Hepatocyte (in vitro differentiated cells): ENCODE measurements around the gene MAD2L2. TPM values are rescaled to one million over a fixed set of nuclear protein-coding genes. Genes with fewer than 3 reads are reported as not detected.

Experiments
- DNase-seq: peaks from one replicate; pipeline ENCODE4 v3.0.0-alpha.2; 2016; ENCODE audit warnings: low spot score
- H2AFZ ChIP-seq: fragments of 200-600 bp; sonication (generic); 2 replicates; pipeline ENCODE4 v1.6.0; 2016; ENCODE audit warnings: antibody characterized with exemption, mild to moderate bottlenecking
- H3K27ac ChIP-seq: fragments of 200-600 bp; sonication (generic); 2 replicates; pipeline ENCODE4 v1.5.1; 2016; ENCODE audit warnings: mild to moderate bottlenecking
- H3K27me3 ChIP-seq: fragments of 200-600 bp; sonication (generic); 2 replicates; pipeline ENCODE4 v1.6.1; 2016
- H3K36me3 ChIP-seq: fragments of 200-600 bp; sonication (generic); replicated peaks from 2 replicates; pipeline ENCODE4 v1.5.1; 2016; ENCODE audit warnings: low read depth; ENCODE audit not compliant: insufficient read depth
- H3K4me1 ChIP-seq: fragments of 200-600 bp; sonication (generic); 2 replicates; pipeline ENCODE4 v1.5.1; 2016; ENCODE audit warnings: mild to moderate bottlenecking, moderate library complexity; ENCODE audit not compliant: insufficient read depth
- H3K4me2 ChIP-seq: fragments of 200-600 bp; sonication (generic); 2 replicates; pipeline ENCODE4 v1.6.0; 2016
- H3K4me3 ChIP-seq: fragments of 200-600 bp; sonication (generic); 2 replicates; pipeline ENCODE4 v1.5.1; 2016; ENCODE audit warnings: mild to moderate bottlenecking
- H3K79me2 ChIP-seq: fragments of 200-600 bp; sonication (generic); 2 replicates; pipeline ENCODE4 v1.6.0; 2017; ENCODE audit warnings: mild to moderate bottlenecking
- H3K9me2 ChIP-seq: fragments of 200-600 bp; sonication (generic); replicated peaks from 2 replicates; pipeline ENCODE4 v1.6.0; 2017; ENCODE audit warnings: mild to moderate bottlenecking; ENCODE audit not compliant: insufficient read depth
- H3K9me3 ChIP-seq: fragments of 200-600 bp; sonication (generic); 2 replicates; pipeline ENCODE4 v1.5.1; 2016; ENCODE audit warnings: low read depth, mild to moderate bottlenecking
- H4K20me1 ChIP-seq: fragments of 200-600 bp; sonication (generic); 2 replicates; pipeline ENCODE4 v1.6.0; 2016; ENCODE audit warnings: mild to moderate bottlenecking; ENCODE audit not compliant: insufficient read depth, poor library complexity, severe bottlenecking
- EZH2 ChIP-seq: fragments of 200-600 bp; sonication (generic); IDR thresholded peaks from 2 replicates; pipeline ENCODE4 v1.6.1; 2016; ENCODE audit warnings: antibody characterized with exemption, mild to moderate bottlenecking, borderline replicate concordance
- EZH2phosphoT487 ChIP-seq: fragments of 200-600 bp; sonication (generic); IDR thresholded peaks from one replicate; pipeline ENCODE4 v1.6.1; 2018; ENCODE audit warnings: antibody characterized with exemption, mild to moderate bottlenecking, low read depth, moderate library complexity; ENCODE audit not compliant: unreplicated experiment, severe bottlenecking
- WGBS: methylation state at CpG from one replicate; pipeline ENCODE4 v1.1.6; 2016; ENCODE audit warnings: low lambda C conversion rate; ENCODE audit errors: missing lambda C conversion rate; 5-methylcytosine and 5-hydroxymethylcytosine counted together
- polyA plus RNA-seq: library from polyadenylated mRNA; unstranded; fragments of >200 nt; fragmentation: Nextera tagmentation; extraction: Ambion mirVana; gene quantifications from 2 replicates; pipeline ENCODE4 v1.2.1, GENCODE V29; 2016
- total RNA-seq: library from RNA; depleted of rRNA; stranded (reverse); fragments of >200 nt; gene quantifications from 2 replicates; pipeline ENCODE4 v1.2.3, GENCODE V29; 2014
- TF ChIP-seq, protein P1 (sequence below): fragments of 200-600 bp; sonication (generic); IDR thresholded peaks from 2 replicates; pipeline ENCODE4 v1.5.1; 2016; ENCODE audit warnings: antibody characterized with exemption, mild to moderate bottlenecking; ENCODE audit not compliant: poor library complexity

Gene MAD2L2
- total and polyA plus RNA-seq, 2 experiments from 2014 or later: 40.6 to 63.2 TPM

DNA sequence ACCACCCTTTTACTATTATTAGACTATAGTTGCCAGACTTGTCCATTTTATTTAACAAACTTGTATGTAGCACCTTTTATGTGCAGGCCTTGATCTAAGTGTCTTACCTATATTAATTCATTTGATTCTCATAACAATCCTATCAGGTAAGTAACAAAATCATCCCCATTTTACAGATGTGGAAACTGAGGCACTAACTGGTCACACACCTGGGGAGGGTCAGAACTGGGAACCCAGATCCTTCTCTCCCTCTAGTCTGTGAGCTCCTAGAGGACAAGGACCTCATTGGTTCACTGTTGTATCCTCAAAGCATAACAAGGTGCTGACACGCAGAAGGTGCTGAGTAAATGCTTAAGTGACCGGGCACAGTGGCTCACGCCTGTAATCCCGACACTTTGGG lies 41.6 kb downstream of the MAD2L2 start:
- H3K27me3 ChIP-seq: no peaks in the 10 kb centered on the region
- no peaks in the 10 kb centered on the region for H3K9me2 ChIP-seq
- no peaks in the 10 kb centered on the region for H3K79me2 ChIP-seq
- H4K20me1 ChIP-seq: no peaks in the 10 kb centered on the region
- H3K4me3 ChIP-seq: no peak overlapping the region
- TF ChIP-seq, protein P1, sequence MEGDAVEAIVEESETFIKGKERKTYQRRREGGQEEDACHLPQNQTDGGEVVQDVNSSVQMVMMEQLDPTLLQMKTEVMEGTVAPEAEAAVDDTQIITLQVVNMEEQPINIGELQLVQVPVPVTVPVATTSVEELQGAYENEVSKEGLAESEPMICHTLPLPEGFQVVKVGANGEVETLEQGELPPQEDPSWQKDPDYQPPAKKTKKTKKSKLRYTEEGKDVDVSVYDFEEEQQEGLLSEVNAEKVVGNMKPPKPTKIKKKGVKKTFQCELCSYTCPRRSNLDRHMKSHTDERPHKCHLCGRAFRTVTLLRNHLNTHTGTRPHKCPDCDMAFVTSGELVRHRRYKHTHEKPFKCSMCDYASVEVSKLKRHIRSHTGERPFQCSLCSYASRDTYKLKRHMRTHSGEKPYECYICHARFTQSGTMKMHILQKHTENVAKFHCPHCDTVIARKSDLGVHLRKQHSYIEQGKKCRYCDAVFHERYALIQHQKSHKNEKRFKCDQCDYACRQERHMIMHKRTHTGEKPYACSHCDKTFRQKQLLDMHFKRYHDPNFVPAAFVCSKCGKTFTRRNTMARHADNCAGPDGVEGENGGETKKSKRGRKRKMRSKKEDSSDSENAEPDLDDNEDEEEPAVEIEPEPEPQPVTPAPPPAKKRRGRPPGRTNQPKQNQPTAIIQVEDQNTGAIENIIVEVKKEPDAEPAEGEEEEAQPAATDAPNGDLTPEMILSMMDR: no peak
- TF ChIP-seq EZH2phosphoT487 (no peak), EZH2 (no peak)
- no peak overlapping the region for H3K27ac ChIP-seq
- H3K4me2 ChIP-seq: no peak overlapping the region
- H3K36me3 ChIP-seq: no peaks in the 10 kb centered on the region
- WGBS: 85% methylated on average over 4 of the region's 4 CpGs
- H2AFZ ChIP-seq: no peak overlapping the region
- no peaks in the 10 kb centered on the region for H3K9me3 ChIP-seq
- DNase-seq: no peak
- no peaks in the 10 kb centered on the region for H3K4me1 ChIP-seq

- Histone ChIP-seq H3K27me3 (no peaks in the 10 kb centered on the region), H3K4me2 (no peak overlapping the region), H3K9me3 (no peaks in the 10 kb centered on the region), H4K20me1 (no peaks in the 10 kb centered on the region), H3K4me1 (no peaks in the 10 kb centered on the region), H3K79me2 (no peaks in the 10 kb centered on the region), H3K27ac (no peak overlapping the region), H3K9me2 (no peaks in the 10 kb centered on the region), H3K4me3 (no peak overlapping the region), H2AFZ (no peak overlapping the region), H3K36me3 (no peaks in the 10 kb centered on the region)
- no peak for DNase-seq
- TF ChIP-seq EZH2 (no peak), EZH2phosphoT487 (no peak)
- TF ChIP-seq, protein P1: no peak
- WGBS: 55% methylated on average over 5 of the region's 5 CpGs
These were observed 42.8 kb downstream of the MAD2L2 start for GRCh38 chr1:11638121-11638520.

GRCh38 chr1:11634365-11635192 lies 46.4 kb downstream of the MAD2L2 start:
- Histone ChIP-seq H2AFZ (no peak overlapping the region), H3K4me2 (no peak overlapping the region), H3K36me3 (no peaks in the 10 kb centered on the region), H3K79me2 (no peaks in the 10 kb centered on the region), H3K4me3 (no peak overlapping the region), H3K9me2 (no peaks in the 10 kb centered on the region), H3K4me1 (no peaks in the 10 kb centered on the region), H3K27me3 (no peaks in the 10 kb centered on the region), H3K27ac (no peak overlapping the region), H3K9me3 (no peaks in the 10 kb centered on the region), H4K20me1 (no peaks in the 10 kb centered on the region)
- no peak for DNase-seq
- TF ChIP-seq EZH2: no peak
- no peak for TF ChIP-seq EZH2phosphoT487
- TF ChIP-seq, protein P1: no peak
- WGBS: 84% methylated on average over 11 of the region's 11 CpGs
